A549 (cell line): ENCODE measurements around the gene FBXO2. TPM values are rescaled to one million over a fixed set of nuclear protein-coding genes. Genes with fewer than 3 reads are reported as not detected.
A peak's percentile ranks its signal among the peaks of the same experiment; 100 is the strongest.

ENCODE experiments used
- ATAC-seq, 2 experiments: fragments of 200-7000 bp in 1 of 2; fragments of >200 bp in 1 of 2; cut with Nextera tagmentation in 1 of 2; cut with Tn5 transposase in 1 of 2; 3 replicates each; pipeline versions ENCODE4 v1.8.0 to v1.9.1; 2018 to 2020; ENCODE audit warnings: mild to moderate bottlenecking in 1 of 2, moderate library complexity in 1 of 2
- CTCF ChIA-PET: fragments of 300-600 bp; sonication (Branson Sonifier 250); formaldehyde crosslinking; extraction: SDS; loops from one replicate; lab custom pipeline; 2021; ENCODE audit warnings: antibody characterized with exemption, inconsistent platforms; lab: Yijun Ruan, JAX
- POLR2A ChIA-PET: fragments of 350-600 bp; formaldehyde crosslinking; extraction: SDS; loops from one replicate; lab custom pipeline; 2021; ENCODE audit warnings: antibody characterized with exemption, inconsistent platforms; lab: Yijun Ruan, JAX
- DNase-seq, 2 experiments: peaks; one replicate each; pipeline versions ENCODE4 v3.0.0 to v3.0.0-alpha.2; 2011 to 2016; ENCODE audit warnings: low read depth in 1 of 2, low spot score in 1 of 2
- FAIRE-seq: peaks from 2 replicates; lab custom pipeline; 2011; peaks lifted over from hg19 to GRCh38; lab: Jason Lieb, UNC
- H3K27ac ChIP-seq, 2 experiments: fragments of >200 bp; sonication (Bioruptor Twin); formaldehyde crosslinking; 3 replicates each; pipeline ENCODE4 v1.5.1; 2016 to 2017
- H3K4me1 ChIP-seq: fragments of >200 bp; sonication (Bioruptor Twin); formaldehyde crosslinking; 3 replicates; pipeline ENCODE4 v1.6.1; 2016
- H3K4me2 ChIP-seq: fragments of >200 bp; sonication (Bioruptor Twin); formaldehyde crosslinking; 3 replicates; pipeline ENCODE4 v1.6.1; 2016
- H3K4me3 ChIP-seq: fragments of >200 bp; sonication (Bioruptor Twin); formaldehyde crosslinking; 3 replicates; pipeline ENCODE4 v1.5.1; 2016
- H3K9me3 ChIP-seq: fragments of >200 bp; sonication (Bioruptor Twin); formaldehyde crosslinking; 3 replicates; pipeline ENCODE4 v1.6.1; 2016
- ATOH8 ChIP-seq: fragments of 250-450 bp; sonication (Bioruptor Pico); IDR thresholded peaks from 2 replicates; pipeline ENCODE4 v1.5.0; 2020; ENCODE audit warnings: low read depth, mild to moderate bottlenecking, moderate library complexity
- BHLHE40 ChIP-seq: IDR thresholded peaks from 2 replicates; pipeline ENCODE4 v1.6.1; 2012; ENCODE audit warnings: low read depth, low read length, inconsistent platforms
- CBX2 ChIP-seq: fragments of 200-600 bp; sonication (generic); IDR thresholded peaks from 2 replicates; pipeline ENCODE4 v1.6.1; 2016; ENCODE audit warnings: low read depth, mild to moderate bottlenecking, borderline replicate concordance
- CEBPB ChIP-seq, 2 experiments: fragments of >200 bp in 1 of 2; sonication (Bioruptor Twin) in 1 of 2; formaldehyde crosslinking in 1 of 2; IDR thresholded peaks; 2 replicates each; pipeline ENCODE4 v1.6.1; 2012 to 2016
- CHD2 ChIP-seq: fragments of 150-350 bp; IDR thresholded peaks from 2 replicates; pipeline ENCODE4 v1.6.1; 2014; ENCODE audit warnings: low read length; ENCODE audit not compliant: partially characterized antibody
- ESRRA ChIP-seq: fragments of 150-350 bp; IDR thresholded peaks from 2 replicates; pipeline ENCODE4 v1.6.1; 2014; ENCODE audit warnings: mild to moderate bottlenecking, low read length, borderline replicate concordance
- FOXS1 ChIP-seq: fragments of 250-450 bp; sonication (Bioruptor Pico); IDR thresholded peaks from 2 replicates; pipeline ENCODE4 v1.5.0; 2020; ENCODE audit warnings: mild to moderate bottlenecking, moderate library complexity
- GATA3 ChIP-seq: IDR thresholded peaks from 2 replicates; pipeline ENCODE4 v1.6.1; 2012; ENCODE audit warnings: borderline replicate concordance
- HMGXB4 ChIP-seq: fragments of 250-450 bp; sonication (Bioruptor Pico); IDR thresholded peaks from 2 replicates; pipeline ENCODE4 v1.5.0; 2021; ENCODE audit warnings: mild to moderate bottlenecking, moderate library complexity, borderline replicate concordance
- HOXB13 ChIP-seq: fragments of 250-450 bp; sonication (Bioruptor Pico); IDR thresholded peaks from 2 replicates; pipeline ENCODE4 v1.5.0; 2020; ENCODE audit warnings: low read depth, mild to moderate bottlenecking, moderate library complexity
- KDM1A ChIP-seq: fragments of 200-600 bp; sonication (generic); IDR thresholded peaks from 2 replicates; pipeline ENCODE4 v1.6.1; 2016; ENCODE audit warnings: low read depth, mild to moderate bottlenecking
- KDM5A ChIP-seq: fragments of 200-600 bp; sonication (generic); IDR thresholded peaks from 2 replicates; pipeline ENCODE4 v1.6.1; 2016; ENCODE audit warnings: antibody characterized with exemption, mild to moderate bottlenecking
- MYC ChIP-seq: IDR thresholded peaks from 2 replicates; pipeline ENCODE4 v1.6.1; 2012; ENCODE audit warnings: mild to moderate bottlenecking, inconsistent platforms, low read length, improper control_type of control experiment, borderline replicate concordance
- NFE2L2 ChIP-seq: fragments of 150-350 bp; conservative IDR thresholded peaks from 2 replicates; pipeline ENCODE4 v1.6.1; 2014; ENCODE audit warnings: low read length
- RAD21 ChIP-seq, 2 experiments: fragments of >200 bp in 1 of 2; sonication (Bioruptor Twin) in 1 of 2; formaldehyde crosslinking in 1 of 2; IDR thresholded peaks in 1 of 2; conservative IDR thresholded peaks in 1 of 2; 2 replicates in 1 of 2; 3 replicates in 1 of 2; pipeline ENCODE4 v1.6.1; 2012 to 2018; ENCODE audit warnings: inconsistent platforms in 1 of 2
- RFX5 ChIP-seq: fragments of 450-650 bp; IDR thresholded peaks from 2 replicates; pipeline ENCODE4 v1.7.1; 2014; ENCODE audit warnings: antibody characterized with exemption, mild to moderate bottlenecking, moderate library complexity
- ZSCAN20 ChIP-seq: fragments of 250-450 bp; sonication (Bioruptor Pico); IDR thresholded peaks from 2 replicates; pipeline ENCODE4 v1.8.0; 2022; ENCODE audit warnings: mild to moderate bottlenecking, moderate library complexity
- WGBS: methylation state at CpG from one replicate; pipeline ENCODE4 v1.1.6; 2017; ENCODE audit errors: missing lambda C conversion rate; 5-methylcytosine and 5-hydroxymethylcytosine counted together
- polyA plus RNA-seq, 4 experiments: library from polyadenylated mRNA; depleted of rRNA in 3 of 4; stranded (reverse); fragments of >200 nt; fragmentation: RNase III in 1 of 4; extraction: RNeasy Plus Mini Kit Qiagen cat#74134 plus additional on column Dnase treatment in 1 of 4; gene quantifications; 2 replicates in 3 of 4; 3 replicates in 1 of 4; pipeline ENCODE4 v1.2.3, GENCODE V29; 2011 to 2017
- TF ChIP-seq, protein P1 (sequence below): fragments of >200 bp; sonication (Bioruptor Twin); formaldehyde crosslinking; IDR thresholded peaks from 2 replicates; pipeline ENCODE4 v1.6.1; 2016
- TF ChIP-seq, protein P2 (sequence below): IDR thresholded peaks from 2 replicates; pipeline ENCODE4 v1.6.1; 2012; ENCODE audit warnings: low read depth, borderline replicate concordance

Gene FBXO2
- polyA plus RNA-seq, 2 of the 4 experiments (the other 2 are of a cell fraction), result 8.5 to 31.2 TPM

DNA sequence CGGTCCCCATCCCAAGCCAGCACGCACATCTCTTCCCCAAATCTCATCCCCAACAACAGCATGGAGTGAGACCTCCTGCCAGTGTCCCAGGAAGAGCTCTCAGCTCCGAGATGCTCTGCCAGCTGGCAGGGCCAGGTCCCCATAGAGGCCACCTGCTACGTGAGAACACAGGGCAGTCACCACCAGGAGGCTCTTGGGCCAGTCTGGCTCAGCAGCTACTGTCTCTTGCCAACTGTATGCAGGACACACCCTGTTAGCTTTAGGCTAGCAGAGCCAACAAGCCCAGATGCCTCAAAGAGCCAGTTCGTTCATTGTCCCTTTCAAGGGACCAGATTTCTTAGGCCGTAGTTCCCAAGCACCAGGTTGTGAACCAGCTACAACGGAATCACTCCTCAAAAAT, 36.9 kb downstream of the FBXO2 start:
- Histone ChIP-seq H3K27ac (no peak overlapping the region), H3K4me1 (no peaks in the 10 kb centered on the region), H3K9me3 (no peaks in the 10 kb centered on the region), H3K4me3 (no peak overlapping the region), H3K4me2 (no peak overlapping the region)
- 15% methylated on average over 5 of the region's 7 CpGs for WGBS
- peak; percentile 14 to 15 for DNase-seq
- POLR2A ChIA-PET, result no interaction called here
- TF ChIP-seq RFX5 (no peak), ATOH8 (CRISPR knock-in tag) (no peak), KDM1A (no peak), GATA3 (no peak), CEBPB (IDR thresholded peaks at IDR 0.05) (no peak), RAD21 (conservative IDR thresholded peaks at IDR 0.05 in 1 of 2, IDR thresholded peaks at IDR 0.05 in 1 of 2) (no peak)
- TF ChIP-seq, protein P1, sequence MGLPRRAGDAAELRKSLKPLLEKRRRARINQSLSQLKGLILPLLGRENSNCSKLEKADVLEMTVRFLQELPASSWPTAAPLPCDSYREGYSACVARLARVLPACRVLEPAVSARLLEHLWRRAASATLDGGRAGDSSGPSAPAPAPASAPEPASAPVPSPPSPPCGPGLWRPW, result no peak
- TF ChIP-seq, protein P2, sequence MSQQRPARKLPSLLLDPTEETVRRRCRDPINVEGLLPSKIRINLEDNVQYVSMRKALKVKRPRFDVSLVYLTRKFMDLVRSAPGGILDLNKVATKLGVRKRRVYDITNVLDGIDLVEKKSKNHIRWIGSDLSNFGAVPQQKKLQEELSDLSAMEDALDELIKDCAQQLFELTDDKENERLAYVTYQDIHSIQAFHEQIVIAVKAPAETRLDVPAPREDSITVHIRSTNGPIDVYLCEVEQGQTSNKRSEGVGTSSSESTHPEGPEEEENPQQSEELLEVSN, result no peak
- peak; percentile 37 to 68; a peak in 3 of 6 replicates for ATAC-seq
- no peak for FAIRE-seq
- CTCF ChIA-PET, result interaction anchor here (1.1 kb wide), 1 partner anchor 24 kb away, joined by 3 read pairs; no protein-coding TSS in a partner anchor

- 25% methylated on average over 7 of the region's 7 CpGs for WGBS
- H3K4me3 ChIP-seq, result no peak overlapping the region
- TF ChIP-seq CHD2, result no peak
- TF ChIP-seq, all 56 proteins: peak for 0
- H3K9me3 ChIP-seq, result no peaks in the 10 kb centered on the region
- ATAC-seq, result no peak
- H3K4me1 ChIP-seq, result no peaks in the 10 kb centered on the region
- no peak overlapping the region for H3K4me2 ChIP-seq
- ChIA-PET CTCF (interaction anchor here (1.1 to 1.3 kb wide), 2 partner anchors 25 to 138 kb away, joined by 3 read pairs; partner anchors contain the start of gene DISP3), POLR2A (no interaction called here)
- FAIRE-seq, result no peak
- no peak for DNase-seq
- H3K27ac ChIP-seq, result no peak overlapping the region
Measured at GRCh38 chr1:11616766-11617165, 37.5 kb downstream of the FBXO2 start.

DNA sequence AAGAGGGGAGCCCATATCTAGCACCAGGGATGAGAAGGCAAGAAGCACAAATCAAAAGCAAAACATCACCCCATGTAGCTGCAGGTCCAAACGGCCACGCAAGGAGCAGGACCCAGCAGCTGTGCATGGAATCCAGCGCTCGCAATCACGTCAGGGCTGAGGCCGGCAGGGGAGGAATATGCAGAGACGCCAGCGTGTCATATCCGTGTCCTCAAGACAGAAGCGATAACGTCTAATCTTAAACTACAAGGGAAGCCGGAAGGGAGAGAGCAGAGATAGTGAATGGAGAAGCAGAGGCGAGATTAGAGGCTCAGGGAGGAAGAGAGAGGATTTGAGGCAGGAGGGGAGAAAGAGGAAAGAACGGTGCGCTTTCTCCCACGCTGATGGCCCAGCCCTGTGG, 39.1 kb downstream of the FBXO2 start:
- H3K4me2 ChIP-seq, result no peak overlapping the region
- TF ChIP-seq CBX2, result no peak
- TF ChIP-seq RAD21 (conservative IDR thresholded peaks at IDR 0.05 in 1 of 2, IDR thresholded peaks at IDR 0.05 in 1 of 2), result no peak
- no peak for TF ChIP-seq HMGXB4 (CRISPR knock-in tag)
- TF ChIP-seq MYC, result no peak
- TF ChIP-seq KDM5A, result no peak
- no peak for TF ChIP-seq ESRRA
- TF ChIP-seq, protein P2, result no peak
- no peak for TF ChIP-seq NFE2L2
- no peak for TF ChIP-seq FOXS1 (CRISPR knock-in tag)
- TF ChIP-seq ZSCAN20 (CRISPR knock-in tag), result no peak
- no peak for TF ChIP-seq BHLHE40
- no peak for TF ChIP-seq HOXB13 (CRISPR knock-in tag)
- ATAC-seq, result no peak
- no peaks in the 10 kb centered on the region for H3K9me3 ChIP-seq
- no peak overlapping the region for H3K27ac ChIP-seq
- no peak for FAIRE-seq
- DNase-seq, result no peak
- POLR2A ChIA-PET, result no interaction called here
- CTCF ChIA-PET, result no interaction called here
- no peak overlapping the region for H3K4me3 ChIP-seq
- 46% methylated on average over 16 of the region's 16 CpGs for WGBS
- H3K4me1 ChIP-seq, result no peaks in the 10 kb centered on the region
